HG03135 (cell line): ENCODE measurements around the gene KAT14.
"Not testable (repeated sequence)": the region's sequence is repeated elsewhere in the genome, so short reads cannot be mapped to it uniquely, and the experiment has no call there.

Experiments
- ATAC-seq: cut with Tn5 transposase; IDR thresholded peaks from one replicate; pipeline ENCODE4 v1.9.1; 2021; ENCODE audit warnings: mild to moderate bottlenecking, moderate library complexity; ENCODE audit not compliant: unreplicated experiment

KAT14 gene

DNA sequence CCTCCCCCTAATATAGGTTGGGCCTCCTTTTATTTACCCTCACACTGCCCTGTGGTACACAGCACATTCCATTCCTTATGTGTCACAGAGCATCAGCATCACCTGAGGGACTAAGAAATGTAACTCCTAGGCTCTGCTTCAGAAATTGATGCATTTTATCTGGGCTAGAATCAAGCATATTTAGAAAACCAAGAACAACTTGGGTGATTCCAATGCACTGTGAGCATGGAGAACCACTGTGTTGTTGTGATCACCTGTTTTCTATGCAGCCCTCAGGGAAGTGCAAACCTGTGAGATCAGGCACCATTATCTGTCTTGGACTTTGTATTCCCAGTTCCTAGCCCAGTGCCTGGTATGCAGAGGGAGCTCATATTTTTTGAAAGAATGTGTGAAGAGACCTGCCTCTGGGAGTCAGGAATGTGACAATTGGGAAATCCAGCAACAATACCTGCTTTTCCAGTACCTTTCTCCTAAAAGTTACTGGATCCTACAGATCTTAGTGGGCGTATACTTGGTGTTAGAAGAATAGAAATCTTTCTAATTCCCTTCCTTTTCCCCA lies 7.0 kb downstream of the KAT14 start:
- no peak for ATAC-seq

DNA sequence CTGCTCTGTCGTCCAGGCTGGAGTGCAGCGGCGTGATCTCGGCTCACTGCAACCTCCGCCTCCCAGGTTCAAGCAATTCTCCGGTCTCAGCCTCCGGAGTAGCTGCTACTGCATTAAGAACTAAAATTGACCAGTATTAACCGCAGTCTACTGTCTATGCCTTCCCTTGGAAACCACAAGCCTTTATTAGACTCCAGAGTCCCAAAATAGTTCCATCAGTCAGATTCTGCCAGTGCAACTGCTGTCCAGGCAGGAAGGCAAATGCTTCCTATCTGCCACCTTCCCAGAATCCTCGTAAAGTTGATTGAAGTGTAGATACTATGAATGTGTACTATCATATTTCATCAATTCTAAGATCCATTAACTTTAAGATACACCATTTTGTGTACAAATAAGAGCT lies 16.7 kb downstream of the KAT14 start:
- ATAC-seq, result no peak

DNA sequence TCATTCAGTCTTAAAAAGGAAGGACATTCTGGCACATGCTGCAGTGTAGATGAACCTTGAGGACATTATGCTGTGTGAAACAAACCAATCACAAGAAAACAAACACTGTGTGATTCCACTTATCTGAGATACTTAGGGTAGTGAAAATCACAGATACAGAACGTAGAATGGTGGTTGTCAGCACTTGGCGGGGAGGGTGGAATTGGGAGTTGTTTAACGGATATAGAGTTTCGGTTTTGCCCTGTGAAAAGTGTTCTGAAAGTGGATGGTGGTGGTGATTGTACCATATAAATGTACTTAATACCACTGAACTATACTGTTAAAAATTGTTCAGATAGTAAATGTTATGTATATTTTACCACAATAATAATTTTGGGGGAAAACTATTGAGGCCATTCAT lies 18.4 kb downstream of the KAT14 start:
- ATAC-seq, result no peak

DNA sequence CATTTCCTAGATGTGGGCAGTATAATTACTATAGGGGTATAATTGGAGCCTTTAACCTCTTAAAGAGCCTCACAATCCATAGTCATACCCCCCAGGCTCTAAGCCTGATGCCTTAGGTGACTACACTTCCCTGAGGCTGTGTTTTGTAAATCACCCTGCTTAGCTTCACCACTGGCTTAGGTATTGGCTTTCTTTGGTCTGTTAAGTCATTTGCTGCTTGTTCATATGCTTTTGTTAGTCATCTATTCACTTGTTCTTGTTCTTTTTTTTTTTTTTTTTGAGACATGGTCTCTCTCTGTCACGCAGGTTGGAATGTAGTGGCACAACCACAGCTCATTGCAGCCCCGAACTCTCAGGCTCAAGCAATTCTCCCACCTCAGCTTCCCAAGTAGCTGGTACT lies 26.7 kb downstream of the KAT14 start:
- no peak for ATAC-seq

DNA sequence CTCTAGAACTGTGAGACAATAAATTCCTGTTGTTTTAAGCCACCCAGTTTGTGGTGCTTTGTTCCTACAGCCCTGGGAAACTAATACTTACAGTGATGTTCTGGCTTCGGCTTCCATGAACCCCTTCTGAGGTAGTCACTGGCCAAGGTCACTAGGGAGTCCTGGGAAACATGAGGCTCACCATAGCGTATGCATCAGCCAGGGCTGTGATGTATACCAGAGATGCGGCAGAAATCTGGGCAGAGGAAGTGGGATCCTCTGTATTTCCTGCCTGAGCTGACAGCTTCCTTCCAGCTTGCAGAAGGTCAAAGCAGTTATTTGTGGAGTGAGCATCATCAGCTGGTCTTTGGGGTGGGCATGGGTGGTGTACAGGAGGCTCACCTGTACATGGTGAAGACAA lies 27.9 kb downstream of the KAT14 start:
- ATAC-seq, result no peak

DNA sequence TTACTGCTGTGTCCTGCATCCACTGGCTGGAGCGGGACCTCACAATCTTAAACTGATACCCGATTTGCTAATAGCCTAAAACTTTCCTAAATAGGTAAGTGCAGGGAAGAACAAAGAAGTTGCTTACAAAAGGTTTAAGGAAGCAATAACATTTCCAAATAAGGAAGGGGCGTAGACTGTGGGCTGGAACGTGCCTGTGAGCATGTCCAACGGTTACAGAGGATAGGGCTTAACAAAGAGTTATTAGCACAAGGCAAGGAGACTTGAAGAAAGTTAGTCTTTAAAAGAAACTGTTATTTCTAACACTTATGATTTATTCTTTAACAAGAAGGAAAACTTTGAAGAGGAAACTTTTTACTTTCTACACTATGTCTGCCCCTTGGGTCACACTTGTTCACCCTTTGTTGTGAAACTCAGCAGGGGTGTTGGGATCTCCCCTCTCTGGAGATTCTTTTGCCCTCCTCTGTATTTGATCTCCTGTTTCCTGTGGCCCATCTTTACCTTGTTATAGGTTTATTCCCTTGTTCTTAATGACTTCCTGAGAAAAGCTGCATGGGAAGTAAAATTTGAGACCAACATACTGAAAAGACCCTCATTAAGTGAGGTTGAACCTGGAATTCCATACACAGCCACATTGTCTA lies 28.7 kb downstream of the KAT14 start:
- ATAC-seq, result no peak

DNA sequence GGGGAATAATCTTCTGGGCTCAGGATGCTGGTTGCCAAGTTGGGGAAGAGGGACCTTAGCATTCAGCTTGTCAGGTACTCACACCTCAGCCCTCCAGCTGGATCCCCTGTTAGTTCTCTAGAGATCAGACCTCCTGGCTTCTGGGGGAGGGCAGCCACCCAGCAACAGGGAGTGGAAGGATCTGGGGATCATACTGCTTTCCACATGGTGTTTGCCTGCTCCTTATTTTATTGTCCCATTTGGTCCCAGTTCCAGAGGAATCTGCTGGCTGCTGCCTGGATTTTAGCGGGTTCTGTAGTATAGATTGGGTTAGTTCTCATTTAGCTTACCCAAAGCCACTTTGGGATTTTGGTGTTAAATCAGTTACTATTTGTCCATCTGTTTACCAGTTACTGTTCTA lies 29.3 kb downstream of the KAT14 start:
- ATAC-seq, result no peak

DNA sequence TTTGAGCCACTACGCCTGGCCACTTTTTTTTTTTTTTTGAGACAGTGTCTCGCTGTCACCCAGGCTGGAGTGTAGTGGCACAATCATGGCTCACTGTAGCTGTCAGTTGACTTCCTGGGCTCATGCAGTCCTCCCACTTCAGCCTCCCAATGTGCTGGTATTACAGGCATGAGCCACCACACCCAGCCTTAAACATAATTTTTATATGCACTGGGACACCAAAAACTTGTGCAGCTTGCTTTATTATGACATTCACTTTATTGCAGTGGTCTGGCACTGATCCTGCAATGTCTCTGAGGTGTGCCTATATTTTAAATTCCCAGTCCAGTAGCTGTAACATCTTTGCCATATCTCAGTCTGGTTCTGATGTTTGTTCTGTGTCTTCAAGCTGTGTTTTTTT lies 34.7 kb downstream of the KAT14 start:
- ATAC-seq, result no peak

DNA sequence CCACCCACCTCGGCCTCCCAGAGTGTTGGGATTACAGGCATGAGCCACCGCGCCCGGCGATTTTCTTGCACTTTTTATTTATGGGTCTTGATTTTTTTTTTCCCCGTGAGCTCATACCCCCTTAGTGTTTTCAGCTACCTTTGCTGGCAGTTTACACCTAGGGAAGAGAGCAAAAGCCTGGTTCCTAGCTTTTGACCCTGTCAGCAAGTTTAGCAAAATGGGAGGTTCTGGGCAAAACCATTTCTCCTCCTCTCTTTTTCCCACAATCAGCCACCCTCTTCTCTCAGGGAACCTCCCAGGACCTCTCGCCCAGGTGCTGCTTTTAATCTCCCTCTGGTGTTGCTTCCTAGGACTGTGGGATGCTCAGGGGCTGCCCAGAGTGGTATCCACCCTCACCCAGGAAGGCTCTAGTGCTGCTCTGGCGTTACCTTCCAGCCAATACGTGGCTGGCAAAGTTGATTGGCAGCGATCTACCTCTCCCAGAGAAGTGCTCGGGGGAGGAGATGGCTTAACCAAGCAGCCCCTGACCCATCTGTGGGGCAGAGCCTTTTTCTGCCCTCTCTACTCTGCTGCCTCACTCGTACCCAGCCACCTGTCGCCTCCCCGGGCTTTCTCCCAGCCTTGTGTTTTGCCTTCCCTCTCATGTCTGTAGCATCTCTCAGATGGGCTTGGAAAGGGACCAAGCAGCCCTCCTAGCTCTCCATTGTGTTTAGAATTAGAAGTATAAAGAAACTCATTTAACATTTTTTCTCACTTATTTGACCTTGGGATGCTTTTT lies 37.4 kb downstream of the KAT14 start:
- no peak for ATAC-seq

DNA sequence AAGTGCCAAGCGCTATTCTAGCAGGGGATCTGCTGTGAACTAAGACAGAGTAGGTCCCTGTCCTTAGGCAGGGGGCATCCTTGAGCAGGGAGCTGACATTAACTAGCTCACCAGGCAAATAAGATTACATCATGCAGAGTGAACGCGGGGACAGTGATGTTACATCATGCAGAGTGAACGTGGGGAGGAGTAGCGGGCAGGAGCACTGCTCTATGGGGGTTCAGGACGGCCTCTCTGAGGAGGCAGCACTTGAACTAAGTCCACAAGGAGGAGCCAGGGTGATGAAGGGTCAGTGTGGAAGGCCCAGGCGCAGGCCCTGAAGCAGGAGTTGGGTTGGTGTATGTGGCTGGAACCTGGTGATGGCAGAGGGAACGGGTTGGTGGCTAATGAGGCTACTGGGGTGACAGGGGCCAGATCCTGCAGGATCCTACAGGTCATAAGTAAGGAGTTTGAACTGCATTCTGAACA lies 38.7 kb downstream of the KAT14 start:
- no peak for ATAC-seq

DNA sequence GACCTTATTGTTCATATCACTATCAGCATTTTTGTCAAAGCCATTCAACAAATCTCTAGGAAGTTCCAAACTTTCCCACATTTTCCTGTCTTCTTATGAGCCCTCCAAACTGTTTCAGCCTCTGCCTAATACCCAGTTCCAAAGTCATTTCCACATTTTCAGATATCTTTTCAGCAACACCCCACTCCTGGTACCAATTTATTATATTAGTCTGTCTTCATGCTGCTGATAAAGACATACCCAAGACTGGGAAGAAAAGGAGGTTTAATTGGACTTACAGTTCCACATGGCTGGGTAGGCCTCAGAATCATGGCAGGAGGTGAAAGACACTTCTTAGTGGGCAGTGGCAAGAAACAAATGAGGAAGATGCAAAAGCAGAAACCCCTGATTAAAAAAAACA lies 42.7 kb downstream of the KAT14 start:
- ATAC-seq, result not testable (repeated sequence)

DNA sequence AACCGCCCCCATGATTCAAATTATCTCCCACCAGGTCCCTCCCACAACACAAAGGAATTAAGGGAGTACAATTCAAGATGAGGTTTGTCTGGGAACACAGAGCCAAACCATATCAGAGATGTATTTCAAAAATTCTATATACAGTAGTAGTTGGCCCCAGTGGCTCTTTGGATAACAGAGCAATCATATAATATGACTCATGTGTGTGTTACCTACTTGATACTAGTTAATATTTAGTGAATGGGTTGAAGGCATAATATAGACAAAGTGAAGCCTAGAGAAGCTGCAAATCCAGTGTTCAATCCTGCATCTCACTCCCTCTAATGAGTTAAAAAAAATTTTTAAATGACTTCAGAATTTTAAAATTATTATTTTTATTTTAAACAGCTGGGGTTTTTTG lies 43.2 kb downstream of the KAT14 start:
- ATAC-seq, result no peak

DNA sequence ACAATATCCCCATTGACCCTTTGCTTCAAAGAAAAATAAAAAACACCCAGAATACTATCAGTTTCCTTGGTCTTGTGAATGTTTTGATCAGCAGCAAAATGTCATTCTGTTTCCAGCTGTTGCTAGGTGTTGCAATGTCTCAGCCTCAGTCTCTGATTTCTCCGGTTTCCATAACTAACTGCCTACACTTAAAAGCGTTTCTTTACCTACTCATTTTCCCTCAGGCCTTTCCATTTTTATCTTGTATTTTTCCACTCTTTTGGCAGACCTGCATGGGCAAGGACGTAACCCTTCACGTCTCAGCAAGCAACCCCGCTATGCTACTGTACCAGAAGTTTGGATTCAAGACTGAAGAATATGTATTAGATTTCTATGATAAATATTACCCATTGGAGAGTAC lies 49.4 kb downstream of the KAT14 start:
- no peak for ATAC-seq

DNA sequence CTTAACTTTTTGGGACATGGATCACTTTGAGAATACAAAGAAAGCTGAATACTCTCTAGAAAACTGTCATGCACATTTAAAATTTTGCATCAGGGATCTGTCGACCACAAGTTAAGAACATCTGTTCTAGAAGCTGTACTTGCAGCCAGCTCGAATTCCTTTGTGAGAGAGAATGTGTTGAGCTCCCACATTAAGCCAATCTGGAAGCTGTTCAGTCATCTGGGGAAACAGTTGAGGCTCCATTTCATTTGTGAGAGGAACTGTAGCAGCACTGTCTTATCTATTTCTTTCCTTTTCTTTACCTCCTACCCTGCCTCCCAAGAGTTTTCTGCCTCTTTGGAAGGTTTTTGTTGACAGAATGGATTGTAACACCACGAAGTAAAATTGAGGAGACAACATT lies 50.8 kb downstream of the KAT14 start:
- ATAC-seq, result no peak

DNA sequence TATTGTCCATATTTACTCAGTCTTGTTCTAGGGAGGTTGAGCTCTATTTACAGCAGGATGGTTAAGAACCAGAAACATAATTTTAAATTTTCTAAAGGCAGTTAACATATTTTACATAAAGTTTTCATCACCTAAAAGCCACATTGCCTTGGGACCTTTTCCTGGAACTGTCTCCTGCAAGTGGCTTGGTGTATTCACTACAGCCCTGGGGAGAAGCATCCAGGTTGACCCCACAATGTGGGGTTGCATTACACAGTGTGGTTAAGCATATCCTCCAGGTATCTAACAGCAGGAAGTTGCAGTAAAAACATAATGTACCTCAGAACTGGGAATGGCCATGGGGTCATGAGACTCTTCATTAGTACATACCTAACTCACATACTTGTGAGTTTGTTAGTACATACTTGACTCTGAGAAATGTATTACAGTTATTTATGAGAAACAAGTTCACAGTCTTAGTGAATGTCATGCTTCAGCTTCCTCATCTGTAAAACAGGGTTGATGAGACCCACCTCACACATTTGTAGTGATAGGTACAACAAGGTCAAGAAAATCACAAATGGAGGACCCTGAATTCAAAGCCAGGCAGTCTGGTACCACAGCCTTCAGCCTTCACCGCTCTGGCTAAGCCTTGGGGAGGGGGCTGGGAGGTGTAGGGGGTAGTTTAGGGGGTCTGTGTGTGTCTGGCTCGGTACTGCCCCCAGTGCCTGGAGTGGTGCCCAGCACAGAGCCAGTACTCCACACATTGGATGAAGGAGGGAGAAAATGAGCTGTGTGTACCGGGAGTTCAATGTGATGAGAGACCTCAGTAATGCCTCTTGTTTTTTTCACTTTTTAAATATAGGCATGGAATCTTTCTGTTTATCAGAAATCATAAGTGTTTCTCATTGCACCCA lies 52.9 kb downstream of the KAT14 start:
- no peak for ATAC-seq

DNA sequence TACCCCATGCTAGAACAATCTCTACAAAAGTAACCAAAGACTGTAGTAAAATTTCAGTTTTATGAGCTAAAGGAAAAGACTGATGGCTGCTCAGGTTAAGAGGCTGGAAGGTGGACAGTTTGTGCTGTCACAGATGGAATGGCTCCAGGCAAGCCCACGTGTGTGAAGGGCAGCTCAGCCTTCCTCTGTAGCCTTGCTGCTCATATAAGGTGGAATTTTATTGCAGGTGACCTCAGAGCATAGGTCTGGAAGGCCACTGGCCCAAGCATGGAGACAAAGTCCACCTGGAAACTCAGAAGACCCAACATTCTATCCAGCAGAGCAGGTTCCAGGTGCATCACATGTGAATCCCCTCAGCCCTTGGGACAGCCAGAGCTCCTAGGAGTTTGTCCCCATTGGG lies 53.6 kb downstream of the KAT14 start:
- no peak for ATAC-seq

DNA sequence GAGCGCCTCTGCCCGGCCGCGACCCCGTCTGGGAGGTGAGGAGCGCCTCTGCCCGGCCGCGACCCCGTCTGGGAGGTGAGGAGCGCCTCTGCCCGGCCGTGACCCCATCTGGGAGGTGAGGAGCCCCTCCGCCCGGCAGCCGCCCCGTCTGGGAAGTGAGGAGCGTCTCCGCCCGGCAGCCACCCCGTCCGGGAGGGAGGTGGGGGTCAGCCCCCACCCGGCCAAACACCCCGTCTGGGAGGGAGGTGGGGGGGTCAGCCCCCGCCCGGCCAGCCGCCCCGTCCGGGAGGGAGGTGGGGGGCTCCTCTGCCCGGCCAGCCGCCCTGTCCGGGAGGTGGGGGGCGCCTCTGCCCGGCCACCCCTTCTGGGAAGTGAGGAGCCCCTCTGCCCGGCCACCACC lies 56.8 kb downstream of the KAT14 start:
- not testable (repeated sequence) for ATAC-seq

DNA sequence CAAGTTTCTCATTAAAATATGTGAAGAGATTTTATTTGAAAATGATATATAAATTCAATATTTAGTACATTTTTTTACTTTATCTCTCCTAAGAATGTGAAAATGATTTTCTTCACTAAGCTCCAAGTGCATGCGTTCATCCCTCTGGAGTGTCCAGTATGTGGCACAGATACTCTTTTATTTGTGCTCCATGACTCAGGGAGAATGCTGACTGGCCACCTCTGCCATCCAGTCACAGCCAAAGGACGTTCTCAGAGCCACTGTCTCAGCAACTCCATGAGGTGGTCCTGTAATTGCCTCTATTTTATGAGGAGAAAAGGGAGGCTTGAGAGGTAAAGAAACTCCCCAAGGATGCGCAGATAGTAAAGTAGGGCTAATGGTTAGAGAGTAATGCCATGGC lies 58.3 kb downstream of the KAT14 start:
- no peak for ATAC-seq

DNA sequence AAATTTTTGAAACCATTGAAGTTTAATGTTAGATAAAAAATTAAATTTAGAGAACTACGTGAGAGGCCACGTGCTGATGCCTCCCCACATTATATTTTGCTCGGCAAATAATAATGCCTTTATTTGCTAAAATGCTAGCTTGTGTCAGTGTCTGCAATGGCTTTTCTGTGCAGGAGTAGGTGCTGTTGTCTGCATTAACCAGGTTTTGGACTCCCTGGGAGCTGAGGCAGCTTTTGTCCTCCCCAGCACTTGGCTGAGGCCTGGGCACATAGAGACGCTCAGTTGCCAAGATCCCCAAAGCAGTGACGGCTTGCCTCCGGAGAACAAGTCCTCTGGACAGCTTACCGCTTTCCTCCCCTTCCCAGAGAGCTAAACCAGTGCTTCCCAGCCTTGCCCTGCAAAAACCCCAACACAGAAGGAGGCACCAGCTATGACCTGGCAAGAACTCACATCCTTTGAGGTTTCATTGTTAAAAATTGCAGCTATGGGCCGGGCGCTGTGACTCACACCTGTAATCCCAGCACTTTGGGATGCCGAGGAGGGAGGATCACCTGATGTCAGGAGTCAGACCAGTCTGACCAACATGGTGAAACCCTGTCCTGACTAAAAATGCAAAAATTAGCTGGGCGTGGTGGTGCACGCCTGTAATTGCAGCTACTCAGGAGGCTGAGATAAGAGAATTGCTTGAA lies 59.9 kb downstream of the KAT14 start:
- no peak for ATAC-seq

DNA sequence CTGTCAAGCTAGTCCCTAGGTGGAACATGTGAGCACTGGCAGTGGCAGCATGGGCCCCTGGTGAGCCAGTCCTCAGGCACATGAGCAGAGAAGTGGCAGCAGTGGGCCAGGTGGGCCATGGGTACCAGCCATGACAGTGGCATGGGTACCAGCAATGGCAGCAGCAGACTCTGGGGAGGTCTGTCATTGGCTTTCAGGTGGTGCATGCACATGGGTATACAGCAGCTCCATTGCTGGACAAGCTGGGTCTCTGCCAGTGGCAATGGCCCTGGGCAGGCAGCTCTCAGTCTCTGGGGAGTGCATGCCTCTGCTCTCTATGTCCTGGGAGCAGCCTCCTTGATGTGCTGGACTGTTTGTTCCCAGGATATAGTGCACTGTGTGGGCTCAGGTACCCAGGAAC lies 65.3 kb downstream of the KAT14 start:
- ATAC-seq, result no peak

DNA sequence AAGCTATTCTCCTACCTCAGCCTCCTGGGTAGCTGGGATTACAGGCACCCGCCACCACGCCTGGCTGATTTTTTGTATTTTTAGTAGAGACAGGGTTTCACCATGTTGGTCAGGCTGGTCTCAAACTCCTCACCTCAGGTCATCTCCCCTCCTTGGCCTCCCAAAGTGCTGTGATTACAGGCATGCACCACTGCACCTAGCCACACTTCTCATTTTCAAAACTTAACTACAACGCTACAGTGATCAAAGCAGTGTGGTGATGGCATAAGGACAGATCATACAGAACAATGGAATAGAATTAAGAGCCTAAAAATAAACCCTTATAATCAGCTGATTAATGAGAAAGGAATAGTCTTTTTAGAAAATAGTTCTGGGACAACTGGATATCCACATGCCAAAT lies 66.0 kb downstream of the KAT14 start:
- ATAC-seq, result not testable (repeated sequence)
